ENCODE data around the gene ZNF17.

Gene ZNF17

DNA sequence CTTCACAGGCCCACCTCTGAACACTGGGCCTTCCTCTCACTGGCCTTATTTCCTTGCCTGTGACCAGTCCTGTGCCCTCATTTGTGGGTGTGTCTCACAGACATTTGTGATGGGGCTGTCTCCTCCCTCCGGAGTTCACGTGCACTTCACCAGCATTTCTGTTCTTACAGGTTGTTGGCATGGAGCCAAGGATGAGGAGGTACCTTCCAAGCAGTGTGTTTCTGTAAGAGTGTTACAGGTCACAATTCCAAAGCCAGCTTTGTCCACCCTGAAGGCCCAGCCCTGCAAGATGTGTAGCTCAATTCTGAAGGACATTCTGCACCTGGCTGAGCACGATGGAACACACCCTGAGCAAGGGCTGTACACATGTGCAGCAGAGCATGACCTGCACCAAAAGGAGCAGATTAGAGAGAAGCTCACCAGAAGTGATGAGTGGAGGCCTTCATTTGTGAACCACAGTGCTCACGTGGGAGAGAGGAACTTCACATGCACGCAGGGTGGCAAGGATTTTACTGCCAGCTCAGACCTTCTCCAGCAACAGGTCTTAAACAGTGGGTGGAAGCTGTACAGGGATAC is 32.2 kb downstream of the ZNF17 start:
- no peak for DNase-seq (ENCODE audit: low read depth)
- H3K4me3 ChIP-seq (replicated peaks; ENCODE audit: low read depth, low read length) = no peak overlapping the region
- TF ChIP-seq, protein P1, sequence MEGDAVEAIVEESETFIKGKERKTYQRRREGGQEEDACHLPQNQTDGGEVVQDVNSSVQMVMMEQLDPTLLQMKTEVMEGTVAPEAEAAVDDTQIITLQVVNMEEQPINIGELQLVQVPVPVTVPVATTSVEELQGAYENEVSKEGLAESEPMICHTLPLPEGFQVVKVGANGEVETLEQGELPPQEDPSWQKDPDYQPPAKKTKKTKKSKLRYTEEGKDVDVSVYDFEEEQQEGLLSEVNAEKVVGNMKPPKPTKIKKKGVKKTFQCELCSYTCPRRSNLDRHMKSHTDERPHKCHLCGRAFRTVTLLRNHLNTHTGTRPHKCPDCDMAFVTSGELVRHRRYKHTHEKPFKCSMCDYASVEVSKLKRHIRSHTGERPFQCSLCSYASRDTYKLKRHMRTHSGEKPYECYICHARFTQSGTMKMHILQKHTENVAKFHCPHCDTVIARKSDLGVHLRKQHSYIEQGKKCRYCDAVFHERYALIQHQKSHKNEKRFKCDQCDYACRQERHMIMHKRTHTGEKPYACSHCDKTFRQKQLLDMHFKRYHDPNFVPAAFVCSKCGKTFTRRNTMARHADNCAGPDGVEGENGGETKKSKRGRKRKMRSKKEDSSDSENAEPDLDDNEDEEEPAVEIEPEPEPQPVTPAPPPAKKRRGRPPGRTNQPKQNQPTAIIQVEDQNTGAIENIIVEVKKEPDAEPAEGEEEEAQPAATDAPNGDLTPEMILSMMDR (IDR thresholded peaks at IDR 0.05; ENCODE audit: low read length, missing control alignments) = no peak

- TF ChIP-seq, protein P1 (IDR thresholded peaks at IDR 0.05; ENCODE audit: low read length, missing control alignments) = no peak
- no peak for DNase-seq (ENCODE audit: low read depth)
- no peak overlapping the region for H3K4me3 ChIP-seq (replicated peaks; ENCODE audit: low read depth, low read length)
Observed at GRCh38 chr19:57452307-57452706, 41.3 kb downstream of the ZNF17 start.

DNA sequence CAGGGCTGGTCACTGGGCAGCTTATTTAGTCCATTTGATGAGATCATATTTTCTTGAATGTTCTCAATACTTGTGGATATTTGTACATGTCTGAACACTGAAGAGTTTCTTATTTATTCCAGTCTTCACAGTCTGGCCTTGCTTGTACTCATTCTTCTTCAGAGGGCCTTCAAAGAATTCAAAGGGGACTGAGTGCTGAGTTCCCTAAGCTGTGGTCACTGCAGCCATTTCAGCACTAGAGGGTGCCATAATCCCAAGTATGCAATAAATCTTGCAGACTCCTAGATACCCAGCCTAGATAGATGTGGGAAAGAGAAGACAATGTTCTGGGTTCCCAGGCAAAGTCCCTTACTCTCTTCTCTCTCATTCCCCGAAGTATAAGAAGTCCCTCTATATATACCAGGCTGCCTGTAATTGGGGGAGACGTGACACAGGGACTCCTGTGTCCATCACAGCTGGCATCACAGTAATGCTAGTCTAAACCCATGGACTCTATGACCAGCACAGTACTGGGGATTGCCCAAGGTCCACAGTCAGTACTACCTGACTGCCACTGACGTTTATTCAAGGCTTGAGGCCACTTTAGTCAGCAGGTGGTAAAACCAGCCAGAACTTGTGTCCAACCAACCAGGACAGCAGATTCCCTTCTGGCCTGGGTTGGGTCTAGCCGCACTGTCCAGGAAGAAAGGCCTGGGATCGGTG is 54.9 kb downstream of the ZNF17 start:
- DNase-seq (ENCODE audit: low read depth) = peak; percentile 53
- no peak overlapping the region for H3K4me3 ChIP-seq (replicated peaks; ENCODE audit: low read depth, low read length)
- TF ChIP-seq, protein P1 (IDR thresholded peaks at IDR 0.05; ENCODE audit: low read length, missing control alignments) = peak; percentile 44

DNA sequence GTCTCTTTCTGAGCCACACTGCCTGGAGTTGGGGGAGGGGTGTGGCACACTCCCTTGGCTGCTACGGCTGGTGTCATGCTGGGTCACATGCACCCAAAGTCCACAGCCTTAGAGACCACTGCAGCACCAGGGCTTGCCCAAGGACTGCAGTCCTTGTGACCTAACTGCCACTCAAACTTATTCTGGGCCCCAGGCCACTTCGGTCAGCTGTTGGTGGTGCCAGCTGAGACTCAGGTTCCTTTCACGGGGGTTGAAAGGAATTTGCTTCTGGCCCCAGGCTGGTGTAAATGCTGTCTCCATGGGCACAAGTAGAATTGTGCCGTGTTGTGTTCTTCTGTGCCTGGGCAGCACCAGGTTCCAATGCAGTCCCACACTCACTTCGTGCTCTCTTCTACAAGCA is 55.5 kb downstream of the ZNF17 start:
- H3K4me3 ChIP-seq (replicated peaks; ENCODE audit: low read depth, low read length) = no peak overlapping the region
- no peak for DNase-seq (ENCODE audit: low read depth)
- TF ChIP-seq, protein P1 (IDR thresholded peaks at IDR 0.05; ENCODE audit: low read length, missing control alignments) = no peak
